RWPE1 (cell line): ENCODE data around the gene ATXN10.

Experiments
- CTCF ChIA-PET: fragments of 350-600 bp; sonication (Branson Sonifier 250); formaldehyde crosslinking; extraction: SDS; loops from one replicate; lab custom pipeline; 2021; lab: Yijun Ruan, JAX
- POLR2A ChIA-PET: fragments of 400-600 bp; formaldehyde crosslinking; extraction: SDS; loops from one replicate; lab custom pipeline; 2020; ENCODE audit warnings: antibody characterized with exemption; ENCODE audit not compliant: low non-redundant PET; lab: Yijun Ruan, JAX
- DNase-seq: peaks from one replicate; pipeline ENCODE4 v3.0.0; 2012; ENCODE audit warnings: low spot score
- H3K27ac ChIP-seq: fragments of 450-650 bp; 2 replicates; pipeline ENCODE4 v1.5.1; 2017
- CTCF ChIP-seq: fragments of 450-650 bp; conservative IDR thresholded peaks from 2 replicates; pipeline ENCODE4 v1.5.1; 2017; ENCODE audit warnings: low read depth, mild to moderate bottlenecking

ATXN10 gene

DNA sequence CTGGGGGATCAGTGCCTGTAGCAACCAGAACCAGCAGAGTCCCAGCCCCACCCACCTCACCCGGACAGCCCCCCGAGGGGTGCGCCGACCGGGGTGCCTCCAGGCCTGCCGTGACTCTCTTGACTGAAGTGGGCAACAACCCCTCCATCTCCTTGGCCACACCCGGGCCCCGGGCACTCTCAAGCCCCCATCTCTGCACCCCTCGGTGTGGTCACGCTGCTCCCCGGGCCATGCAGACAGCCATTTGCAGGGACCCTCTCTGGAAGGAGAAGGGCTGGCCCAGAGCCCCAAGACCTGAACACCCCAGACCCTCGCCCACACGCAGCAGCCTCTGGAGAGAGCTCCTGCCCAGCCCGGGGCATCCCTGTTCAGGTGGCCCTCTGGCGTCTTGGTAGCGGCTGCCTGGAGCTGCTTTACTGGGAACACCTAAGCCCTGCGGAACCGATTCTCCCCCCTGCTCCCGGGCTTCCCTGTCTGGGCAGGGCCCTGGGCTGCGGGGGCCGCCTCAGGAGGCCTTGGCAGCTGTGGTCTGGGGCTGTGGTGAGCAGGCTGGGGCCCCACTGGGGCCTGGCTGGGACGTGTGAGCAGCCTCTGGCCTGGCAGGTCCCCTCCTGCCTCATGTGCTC is 220.5 kb downstream of the ATXN10 start:
- CTCF ChIA-PET, result interaction anchor here (0.6 to 0.7 kb wide), 2 partner anchors 230 to 440 kb away, joined by 3 to 4 read pairs; no protein-coding TSS in a partner anchor
- TF ChIP-seq CTCF, result no peak
- no peak overlapping the region for H3K27ac ChIP-seq
- no peak for DNase-seq
- POLR2A ChIA-PET, result no interaction called here

DNA sequence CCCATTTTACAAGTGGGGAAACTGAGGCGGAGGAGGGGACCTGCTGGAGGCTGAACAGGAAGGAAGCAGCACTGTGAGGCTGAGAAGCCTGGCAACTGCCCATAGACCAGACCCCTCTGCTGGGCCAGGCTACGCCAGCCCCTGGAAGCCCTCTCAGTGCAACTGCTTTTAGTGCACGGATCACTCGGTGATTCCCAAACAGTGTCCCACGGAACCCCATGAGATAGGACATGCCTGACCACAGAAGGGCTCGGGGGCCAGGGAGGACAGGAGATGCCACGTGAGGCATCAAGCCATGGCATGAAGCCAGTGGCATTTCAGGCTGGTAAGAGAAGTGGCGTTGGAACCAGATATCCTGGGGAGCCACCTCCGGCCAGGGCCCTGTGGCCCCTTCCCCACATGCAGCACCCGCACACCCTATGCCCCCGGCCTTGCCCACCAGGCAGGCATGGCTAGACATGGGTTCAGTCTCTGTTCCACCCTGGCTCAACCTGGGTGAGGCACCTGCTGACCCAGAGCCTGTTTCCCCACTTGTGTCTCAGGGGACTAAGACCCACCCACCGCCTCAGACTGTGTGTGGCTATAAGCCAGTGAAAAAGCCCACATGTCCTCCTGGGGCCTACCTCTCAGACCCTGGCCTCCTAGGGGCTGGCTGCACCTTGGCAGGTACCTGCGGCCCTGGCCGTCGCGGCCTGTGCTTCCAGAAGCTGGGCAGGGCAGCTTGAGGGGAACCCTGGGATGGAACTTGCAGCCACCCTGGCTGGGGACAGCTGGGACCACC is 221.2 kb downstream of the ATXN10 start:
- ChIA-PET POLR2A (no interaction called here), CTCF (interaction anchor here (0.6 kb wide), 1 partner anchor 441 kb away, joined by 3 read pairs; no protein-coding TSS in a partner anchor)
- no peak for DNase-seq
- no peak for TF ChIP-seq CTCF
- no peak overlapping the region for H3K27ac ChIP-seq

DNA sequence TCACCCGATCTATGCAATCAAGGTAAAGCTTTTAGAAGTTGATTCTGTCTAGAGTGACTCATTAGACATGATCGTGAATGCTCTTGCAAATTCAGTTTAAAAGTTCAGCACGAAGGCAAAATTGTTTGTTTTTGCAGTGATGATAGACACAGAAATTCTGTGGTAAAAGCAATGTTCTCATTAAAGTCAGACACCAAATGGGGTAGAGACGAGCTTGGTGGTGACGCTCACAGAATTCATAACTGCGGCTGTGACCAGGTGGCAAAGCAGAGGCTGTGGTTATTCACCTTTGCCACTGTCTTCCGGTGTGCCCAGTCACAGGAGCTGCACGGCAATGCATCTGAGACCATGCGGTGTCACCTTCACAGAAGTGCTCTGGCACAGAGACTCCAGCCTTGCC is 221.9 kb downstream of the ATXN10 start:
- DNase-seq, result no peak
- POLR2A ChIA-PET, result no interaction called here

More for the DNA sequence above, 221.9 kb downstream of the ATXN10 start:
- TF ChIP-seq CTCF, result no peak
- CTCF ChIA-PET, result no interaction called here
- no peak overlapping the region for H3K27ac ChIP-seq
